NB4 (cell line): ENCODE results near the gene OR4F15.
A peak's percentile ranks its signal among the peaks of the same experiment; 100 is the strongest.

Experiments used
- DNase-seq: peaks from one replicate; pipeline ENCODE4 v3.0.0; 2010; ENCODE audit warnings: low read depth
- H3K4me3 ChIP-seq: one replicate; pipeline ENCODE4 v1.5.1; 2011; ENCODE audit warnings: mild to moderate bottlenecking, low read depth, low read length, moderate library complexity
- CTCF ChIP-seq: IDR thresholded peaks from one replicate; pipeline ENCODE4 v1.5.1; 2012; ENCODE audit warnings: low read depth, low read length
- MAX ChIP-seq: IDR thresholded peaks from 2 replicates; pipeline ENCODE4 v1.6.1; 2011; ENCODE audit warnings: low read depth, low read length
- MYC ChIP-seq: IDR thresholded peaks from 2 replicates; pipeline ENCODE4 v1.6.1; 2011; ENCODE audit warnings: low read depth, low read length
- POLR2A ChIP-seq: IDR thresholded peaks from 2 replicates; pipeline ENCODE4 v1.6.1; 2011; ENCODE audit warnings: mild to moderate bottlenecking; ENCODE audit not compliant: insufficient read length; ENCODE audit errors: extremely low read depth

OR4F15 gene

GRCh38 chr15:101805605-101806345 is 6.2 kb upstream of the OR4F15 start:
- no peak for TF ChIP-seq POLR2A
- no peak for TF ChIP-seq MYC
- no peak for TF ChIP-seq MAX
- TF ChIP-seq CTCF = no peak
- no peak overlapping the region for H3K4me3 ChIP-seq
- DNase-seq = peak; percentile 10

GRCh38 chr15:101807345-101807945 is 4.6 kb upstream of the OR4F15 start:
- TF ChIP-seq MAX = no peak
- TF ChIP-seq CTCF = no peak
- no peak for TF ChIP-seq POLR2A
- TF ChIP-seq MYC = no peak
- no peak overlapping the region for H3K4me3 ChIP-seq
- no peak for DNase-seq

GRCh38 chr15:101808201-101808600 is 3.8 kb upstream of the OR4F15 start:
- H3K4me3 ChIP-seq = no peak overlapping the region
- TF ChIP-seq MAX (no peak), POLR2A (no peak), CTCF (no peak), MYC (no peak)
- no peak for DNase-seq

GRCh38 chr15:101810456-101810855 is 1.5 kb upstream of the OR4F15 start:
- TF ChIP-seq CTCF (no peak), MAX (no peak), POLR2A (no peak), MYC (no peak)
- DNase-seq = no peak
- no peak overlapping the region for H3K4me3 ChIP-seq

GRCh38 chr15:101810876-101811275 is 1.1 kb upstream of the OR4F15 start:
- no peak for TF ChIP-seq MYC
- TF ChIP-seq MAX = 0 out of 2 replicates have a peak, but pooled peaks have one; percentile 12
- no peak overlapping the region for H3K4me3 ChIP-seq

More at GRCh38 chr15:101810876-101811275, 1.1 kb upstream of the OR4F15 start:
- DNase-seq = peak; percentile 31
